MM.1S (cell line): ENCODE data around the gene ARAP2.

ENCODE experiments used
- DNase-seq: peaks from one replicate; pipeline ENCODE4 v3.0.0-alpha.2; 2015
- H2AFZ ChIP-seq: fragments of 300-600 bp; sonication (generic); 2 replicates; pipeline ENCODE4 v1.6.0; 2016; ENCODE audit warnings: antibody characterized with exemption, low read length
- H3F3A ChIP-seq: fragments of 300-600 bp; sonication (generic); 2 replicates; pipeline ENCODE4 v1.6.1; 2016; ENCODE audit warnings: mild to moderate bottlenecking, antibody characterized with exemption, low read length, moderate library complexity, mixed read lengths; ENCODE audit not compliant: insufficient read depth
- H3K27ac ChIP-seq: fragments of 300-600 bp; sonication (generic); 2 replicates; pipeline ENCODE4 v1.5.1; 2016; ENCODE audit warnings: mild to moderate bottlenecking, low read length
- H3K27me3 ChIP-seq: fragments of 300-600 bp; sonication (generic); replicated peaks from 2 replicates; pipeline ENCODE4 v1.6.0; 2016; ENCODE audit warnings: low read length; ENCODE audit not compliant: insufficient read depth
- H3K36me3 ChIP-seq: fragments of 300-600 bp; sonication (generic); replicated peaks from 2 replicates; pipeline ENCODE4 v1.6.1; 2016; ENCODE audit warnings: mild to moderate bottlenecking, low read length, mixed read lengths; ENCODE audit not compliant: insufficient read depth
- H3K4me1 ChIP-seq: fragments of 300-600 bp; sonication (generic); 2 replicates; pipeline ENCODE4 v1.6.1; 2016; ENCODE audit warnings: low read length, mixed read lengths
- H3K4me2 ChIP-seq: fragments of 300-600 bp; sonication (generic); 2 replicates; pipeline ENCODE4 v1.6.0; 2016; ENCODE audit warnings: low read depth, low read length
- H3K4me3 ChIP-seq: fragments of 300-600 bp; sonication (generic); 2 replicates; pipeline ENCODE4 v1.5.1; 2016; ENCODE audit warnings: low read length, mixed read lengths
- H3K79me2 ChIP-seq: fragments of 300-600 bp; sonication (generic); 2 replicates; pipeline ENCODE4 v1.6.1; 2016; ENCODE audit warnings: mixed run types, low read length, mixed read lengths
- H3K9ac ChIP-seq: fragments of 300-600 bp; sonication (generic); 2 replicates; pipeline ENCODE4 v1.6.1; 2016; ENCODE audit warnings: low read length, mixed read lengths
- H3K9me2 ChIP-seq: fragments of 300-600 bp; sonication (generic); replicated peaks from 2 replicates; pipeline ENCODE4 v1.6.1; 2016; ENCODE audit warnings: mild to moderate bottlenecking, low read length, mixed read lengths; ENCODE audit not compliant: insufficient read depth
- H3K9me3 ChIP-seq: fragments of 300-600 bp; sonication (generic); replicated peaks from 2 replicates; pipeline ENCODE4 v1.6.1; 2016; ENCODE audit warnings: mild to moderate bottlenecking, low read length, mixed read lengths; ENCODE audit not compliant: insufficient read depth
- H4K20me1 ChIP-seq: fragments of 300-600 bp; sonication (generic); 2 replicates; pipeline ENCODE4 v1.6.1; 2016; ENCODE audit warnings: mild to moderate bottlenecking, low read length, moderate library complexity, mixed read lengths; ENCODE audit not compliant: insufficient read depth
- CTCF ChIP-seq: fragments of 300-600 bp; sonication (generic); IDR thresholded peaks from 2 replicates; pipeline ENCODE4 v1.5.1; 2016; ENCODE audit warnings: antibody characterized with exemption, low read length, mixed read lengths
- EZH2 ChIP-seq: fragments of 300-600 bp; sonication (generic); optimal IDR thresholded peaks from 2 replicates; pipeline ENCODE3; 2017; ENCODE audit warnings: low read depth, mild to moderate bottlenecking, antibody characterized with exemption, low read length, mixed read lengths
- EZH2phosphoT487 ChIP-seq: fragments of 300-600 bp; sonication (generic); IDR thresholded peaks from 2 replicates; pipeline ENCODE4 v1.6.1; 2018; ENCODE audit warnings: antibody characterized with exemption, low read length

The ARAP2 gene

DNA sequence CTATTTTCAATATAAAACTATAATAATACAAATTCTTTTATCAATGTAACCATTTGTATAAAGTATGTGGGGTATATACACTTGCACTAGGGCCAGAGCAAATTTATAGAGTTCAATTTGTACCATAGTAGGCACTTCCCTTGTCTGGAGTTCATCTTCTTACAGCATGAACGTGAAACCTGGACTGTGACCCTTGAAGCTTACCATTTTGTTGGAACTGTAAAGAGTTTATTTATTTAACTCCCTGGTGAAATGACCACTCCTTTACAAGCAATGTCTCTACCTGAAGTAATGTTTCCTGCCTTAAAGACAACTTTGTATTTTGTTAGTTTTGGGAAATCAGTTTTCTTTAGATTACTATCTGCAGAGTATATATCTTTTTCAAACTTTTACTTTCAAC, 188.2 kb downstream of the ARAP2 start:
- Histone ChIP-seq H3K9me2 (no peaks in the 10 kb centered on the region), H3K79me2 (no peaks in the 10 kb centered on the region), H2AFZ (no peak overlapping the region), H3K4me2 (no peak overlapping the region), H3F3A (no peaks in the 10 kb centered on the region), H3K9ac (no peak overlapping the region), H4K20me1 (no peaks in the 10 kb centered on the region), H3K27ac (no peak overlapping the region), H3K27me3 (no peaks in the 10 kb centered on the region), H3K4me1 (no peaks in the 10 kb centered on the region), H3K4me3 (no peak overlapping the region), H3K36me3 (no peaks in the 10 kb centered on the region), H3K9me3 (no peaks in the 10 kb centered on the region)
- TF ChIP-seq EZH2phosphoT487 (no peak), EZH2 (no peak), CTCF (no peak)
- no peak for DNase-seq

DNA sequence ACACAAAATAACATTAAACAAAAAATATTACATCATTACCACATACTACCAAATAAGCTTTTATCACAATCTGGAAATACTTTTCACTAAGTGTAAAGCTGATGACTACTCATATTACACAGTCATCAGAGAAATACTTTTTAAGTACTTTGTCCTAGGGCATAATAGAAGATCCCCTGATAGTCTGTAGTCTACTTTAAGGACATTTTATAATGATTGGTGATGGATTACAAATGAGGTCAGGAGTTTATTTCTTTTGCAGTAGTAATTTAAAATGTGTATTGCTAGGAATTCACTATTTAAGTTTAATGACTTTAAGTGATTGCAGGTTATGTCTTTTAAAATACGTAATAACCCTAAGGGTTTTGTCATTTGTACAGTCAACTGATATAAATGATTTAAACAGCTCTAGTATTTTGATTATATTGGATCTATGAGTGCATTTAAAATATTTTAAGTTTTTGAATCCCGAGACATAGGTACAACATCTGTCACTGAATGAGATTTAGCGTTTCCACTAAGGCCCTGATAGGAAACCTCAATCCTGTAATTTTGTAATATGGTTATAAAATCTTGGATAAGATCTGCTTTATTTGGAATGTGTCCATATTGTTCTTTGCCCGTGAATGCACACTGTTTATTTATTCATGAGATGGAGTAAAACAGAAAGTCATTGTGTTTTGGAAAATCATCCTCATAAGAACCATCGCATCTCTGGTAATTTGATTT, 189.5 kb downstream of the ARAP2 start:
- Histone ChIP-seq H3K27me3 (no peaks in the 10 kb centered on the region), H3K4me1 (no peaks in the 10 kb centered on the region), H4K20me1 (no peaks in the 10 kb centered on the region), H3K27ac (no peak overlapping the region), H3K4me3 (no peak overlapping the region), H3F3A (no peaks in the 10 kb centered on the region), H3K9ac (no peak overlapping the region), H3K4me2 (no peak overlapping the region), H3K9me3 (no peaks in the 10 kb centered on the region), H2AFZ (no peak overlapping the region), H3K79me2 (no peaks in the 10 kb centered on the region), H3K9me2 (no peaks in the 10 kb centered on the region), H3K36me3 (no peaks in the 10 kb centered on the region)
- no peak for DNase-seq
- TF ChIP-seq CTCF (no peak), EZH2 (no peak), EZH2phosphoT487 (no peak)

DNA sequence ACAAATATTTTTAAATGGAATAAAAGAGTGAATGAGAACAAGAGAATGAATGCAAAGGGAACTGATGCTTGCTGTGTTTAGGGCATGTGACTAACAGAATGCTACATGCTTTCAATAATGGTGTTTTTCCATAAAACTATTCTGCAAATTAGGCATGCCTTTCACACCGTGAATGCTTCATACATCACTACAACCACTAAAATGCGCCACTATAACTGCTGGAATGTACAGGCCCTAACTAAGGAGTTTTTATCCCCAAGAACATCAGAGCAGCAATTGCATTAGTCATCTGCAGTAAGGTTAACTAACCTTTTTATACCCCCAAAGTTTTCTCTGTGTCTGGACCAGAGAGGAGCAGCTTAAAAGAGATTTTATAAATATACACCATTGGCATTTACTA, 190.4 kb downstream of the ARAP2 start:
- Histone ChIP-seq H4K20me1 (no peaks in the 10 kb centered on the region), H3K4me3 (no peak overlapping the region), H3K27ac (no peak overlapping the region), H3K36me3 (no peaks in the 10 kb centered on the region), H3K79me2 (no peaks in the 10 kb centered on the region), H2AFZ (no peak overlapping the region), H3K9me2 (no peaks in the 10 kb centered on the region), H3K9ac (no peak overlapping the region), H3K27me3 (no peaks in the 10 kb centered on the region), H3F3A (no peaks in the 10 kb centered on the region), H3K9me3 (no peaks in the 10 kb centered on the region), H3K4me2 (no peak overlapping the region), H3K4me1 (no peaks in the 10 kb centered on the region)
- DNase-seq: no peak
- no peak for TF ChIP-seq EZH2phosphoT487
- TF ChIP-seq CTCF: no peak
- no peak for TF ChIP-seq EZH2
